GM12878 (cell line): ENCODE data around the gene PBLD. TPM values are rescaled to one million over a fixed set of nuclear protein-coding genes. Genes with fewer than 3 reads are reported as not detected.

Experiments used
- ATAC-seq: fragments of 200-7000 bp; cut with Tn5 transposase; 3 replicates; pipeline ENCODE4 v1.9.1; 2020; ENCODE audit warnings: mild to moderate bottlenecking, moderate library complexity
- BruUV-seq: library from RNA; stranded (reverse); fragments of 400-500 nt; replicated peaks from 2 replicates; lab custom pipeline; 2021; lab: Mats Ljungman, UMichigan
- CTCF ChIA-PET: fragments of 300-600 bp; sonication (Branson Sonifier 250); formaldehyde crosslinking; extraction: SDS; loops from one replicate; lab custom pipeline; 2021; ENCODE audit warnings: inconsistent platforms; lab: Yijun Ruan, JAX
- POLR2A ChIA-PET: fragments of 350-600 bp; formaldehyde crosslinking; extraction: SDS; loops from one replicate; lab custom pipeline; 2021; ENCODE audit warnings: inconsistent platforms; lab: Charles Lee
- RAD21 ChIA-PET: fragments of 300-600 bp; sonication (Branson Sonifier 250); formaldehyde crosslinking; loops from one replicate; lab custom pipeline; 2023; ENCODE audit warnings: antibody characterized with exemption; ENCODE audit not compliant: unreplicated experiment; lab: Charles Lee
- SMC1A ChIA-PET: fragments of 300-600 bp; sonication (Branson Sonifier 250); formaldehyde crosslinking; loops from one replicate; lab custom pipeline; 2023; ENCODE audit not compliant: unreplicated experiment, uncharacterized antibody; lab: Charles Lee
- DNase-seq: peaks from one replicate; pipeline ENCODE4 v3.0.0-alpha.2; 2011; ENCODE audit warnings: low read depth, low spot score
- FAIRE-seq: peaks from 3 replicates; lab custom pipeline; 2011; peaks lifted over from hg19 to GRCh38; lab: Jason Lieb, UNC
- H2AFZ ChIP-seq: 2 replicates; pipeline ENCODE4 v1.6.0; 2011; ENCODE audit warnings: low read depth, low read length, control low read depth; ENCODE audit not compliant: control insufficient read depth
- H3K27ac ChIP-seq: 2 replicates; pipeline ENCODE4 v1.5.1; 2011; ENCODE audit warnings: control low read depth; ENCODE audit not compliant: control insufficient read depth, insufficient read depth
- H3K27me3 ChIP-seq, 2 experiments: replicated peaks in 1 of 2; 2 replicates each; pipeline versions ENCODE4 v1.6.0 to v1.6.1; 2011; ENCODE audit warnings: low read length in 1 of 2; ENCODE audit not compliant: control insufficient read depth in 2 of 2, insufficient read depth in 2 of 2
- H3K36me3 ChIP-seq, 2 experiments: 2 replicates each; pipeline ENCODE4 v1.5.1; 2011; ENCODE audit warnings: low read length in 1 of 2; ENCODE audit not compliant: control insufficient read depth in 2 of 2, insufficient read depth in 2 of 2
- H3K4me1 ChIP-seq: 2 replicates; pipeline ENCODE4 v1.6.1; 2011; ENCODE audit warnings: mild to moderate bottlenecking, low read length, moderate library complexity, mixed read lengths; ENCODE audit not compliant: control insufficient read depth, insufficient read depth
- H3K4me2 ChIP-seq: 2 replicates; pipeline ENCODE4 v1.6.0; 2011; ENCODE audit warnings: control low read depth; ENCODE audit not compliant: control insufficient read depth, insufficient read depth
- H3K4me3 ChIP-seq: fragments of 200-600 bp; sonication (generic); 2 replicates; pipeline ENCODE4 v1.5.1; 2016
- H3K79me2 ChIP-seq: 2 replicates; pipeline ENCODE4 v1.6.0; 2011; ENCODE audit warnings: low read length; ENCODE audit not compliant: control insufficient read depth, insufficient read depth
- H3K9ac ChIP-seq: 2 replicates; pipeline ENCODE4 v1.8.0; 2011; ENCODE audit warnings: low read length, control low read depth, mixed read lengths; ENCODE audit not compliant: control insufficient read depth, insufficient read depth
- H3K9me3 ChIP-seq: replicated peaks from 3 replicates; pipeline ENCODE4 v1.5.1; 2011; ENCODE audit warnings: mild to moderate bottlenecking, low read length; ENCODE audit not compliant: control insufficient read depth, insufficient read depth
- H4K20me1 ChIP-seq: 2 replicates; pipeline ENCODE4 v1.6.0; 2011; ENCODE audit not compliant: control insufficient read depth, insufficient read depth
- IKZF1 ChIP-seq: fragments of 450-650 bp; conservative IDR thresholded peaks from 2 replicates; pipeline ENCODE4 v1.6.1; 2017; ENCODE audit warnings: antibody characterized with exemption, mild to moderate bottlenecking
- IRF5 ChIP-seq: fragments of 450-650 bp; IDR thresholded peaks from 2 replicates; pipeline ENCODE4 v1.6.1; 2017; ENCODE audit warnings: borderline replicate concordance
- MEF2B ChIP-seq: fragments of 450-650 bp; IDR thresholded peaks from 2 replicates; pipeline ENCODE4 v1.6.1; 2018; ENCODE audit warnings: mild to moderate bottlenecking, moderate library complexity; ENCODE audit not compliant: partially characterized antibody, poor library complexity, severe bottlenecking
- POU2F2 ChIP-seq: IDR thresholded peaks from 3 replicates; pipeline ENCODE4 v1.6.1; 2011; ENCODE audit warnings: low read depth, mild to moderate bottlenecking, low read length, borderline replicate concordance
- PRDM15 ChIP-seq: fragments of 450-650 bp; formaldehyde crosslinking; IDR thresholded peaks from 2 replicates; pipeline ENCODE4 v1.4.0; 2020; ENCODE audit warnings: mild to moderate bottlenecking, moderate library complexity
- RCOR1 ChIP-seq: conservative IDR thresholded peaks from 2 replicates; pipeline ENCODE4 v1.6.1; 2012; ENCODE audit warnings: low read depth, low read length, improper control_type of control experiment
- YY1 ChIP-seq: IDR thresholded peaks from 2 replicates; pipeline ENCODE4 v1.6.1; 2011; ENCODE audit warnings: low read depth, mild to moderate bottlenecking, low read length
- ZBTB40 ChIP-seq: fragments of 450-650 bp; IDR thresholded peaks from 2 replicates; pipeline ENCODE4 v1.6.1; 2016; ENCODE audit warnings: mild to moderate bottlenecking, moderate library complexity, borderline replicate concordance
- WGBS: methylation state at CpG from one replicate; pipeline ENCODE4 v1.1.6; 2016; ENCODE audit warnings: low lambda C conversion rate; ENCODE audit not compliant: insufficient replicate concordance, insufficient coverage; ENCODE audit errors: missing lambda C conversion rate; 5-methylcytosine and 5-hydroxymethylcytosine counted together
- in situ Hi-C: fragments of 300-500 bp; cut with MboI; formaldehyde crosslinking; loops from 9 replicates; pipeline ENCODE4 v1.14.3; 2018; ENCODE audit warnings: mixed read lengths
- intact Hi-C: fragments of 100-400 bp; cut with micrococcal nuclease; formaldehyde crosslinking; loops from one replicate; pipeline ENCODE4 v1.14.2; 2022; ENCODE audit not compliant: unreplicated experiment
- polyA plus RNA-seq, 11 experiments: library from polyadenylated mRNA; depleted of rRNA in 4 of 11; unstranded in 6 of 11; stranded (reverse) in 5 of 11; fragments of >200 nt; fragmentation: Nextera tagmentation in 4 of 11; fragmentation: Illumina TruSeq in 1 of 11; extraction: Ambion mirVana in 4 of 11; extraction: Trizol in 1 of 11; gene quantifications; 1 replicate in 1 of 11; 2 replicates in 10 of 11; pipeline versions ENCODE4 v1.2.1 to v1.2.3, GENCODE V29; 2011 to 2016; ENCODE audit warnings: inconsistent platforms in 2 of 11, missing spikeins in 2 of 11, low read depth in 1 of 11
- total RNA-seq, 4 experiments: library from RNA; depleted of rRNA in 3 of 4; stranded (reverse); fragments of >200 nt in 3 of 4; fragmentation: Illumina TruSeq in 1 of 4; extraction: Trizol in 1 of 4; gene quantifications; 2 replicates each; pipeline versions ENCODE4 v1.2.1 to v1.2.3, GENCODE V29; 2013 to 2021

PBLD gene
- total and polyA plus RNA-seq, 10 of the 15 experiments (the other 5 are each of a cell fraction or from before 2014, with no cell fraction given) = 0.68 to 2.8 (median 1.7) TPM

- ChIA-PET SMC1A (interaction anchor here (0.9 to 2.4 kb wide), 5 partner anchors 11 to 445 kb away, joined by 3 to 11 read pairs (median 4); partner anchors contain the start of gene SIRT1), POLR2A (interaction anchor here (0.6 to 5.7 kb wide), 2 partner anchors 15 to 94 kb away, joined by 4 to 37 read pairs; no protein-coding TSS in a partner anchor), CTCF (interaction anchor here (0.9 to 1.2 kb wide), 2 partner anchors 28 to 172 kb away, joined by 4 to 6 read pairs; no protein-coding TSS in a partner anchor), RAD21 (interaction anchor here (1.0 kb wide), 1 partner anchor 28 kb away, joined by 3 read pairs; no protein-coding TSS in a partner anchor)
- Histone ChIP-seq H3K27me3 (no peaks in the 10 kb centered on the region), H3K9me3 (no peaks in the 10 kb centered on the region), H3K27ac (no peak overlapping the region), H3K4me2 (no peak overlapping the region), H2AFZ (no peak overlapping the region), H3K4me3 (no peak overlapping the region), H3K9ac (no peak overlapping the region), H4K20me1 (no peaks in the 10 kb centered on the region), H3K79me2 (peaks cover 32% of the 10 kb centered on the region), H3K4me1 (no peaks in the 10 kb centered on the region; the same call in 1 of the 2 replicates), H3K36me3 (no peaks in the 10 kb centered on the region)
- DNase-seq (no peak), ATAC-seq (no peak), FAIRE-seq (no peak)
- TF ChIP-seq IRF5 (no peak), IKZF1 (no peak), YY1 (no peak), ZBTB40 (peak; percentile 51), PRDM15 (CRISPR knock-in tag) (no peak), RCOR1 (no peak), MEF2B (no peak), POU2F2 (no peak)
- intact Hi-C loops (no loop called here), in situ Hi-C loops (no loop called here)
- no TSS peak for BruUV-seq
- 94% methylated on average over 1 of the region's 1 CpG for WGBS
Observed at GRCh38 chr10:68329506-68329861, 3.2 kb downstream of the PBLD start.
